ENCODE results near the gene CTPS2.

GRCh38 chrX:16700734-16701133, 11.7 kb downstream of the CTPS2 start:
- TF ChIP-seq POLR2A (IDR thresholded peaks at IDR 0.05) (no peak), CTCF (IDR thresholded peaks at IDR 0.05 in 8 of 11, conservative IDR thresholded peaks at IDR 0.05 in 3 of 11) (no peak)

Data from spleen (tissue), 7 donors.